Upper lobe of right lung (tissue), 1 donor: ENCODE data around the gene RNF31. TPM values are rescaled to one million over a fixed set of nuclear protein-coding genes. Genes with fewer than 3 reads are reported as not detected.

Experiments
- ATAC-seq: fragments of 200-7000 bp; cut with Tn5 transposase; one replicate; pipeline ENCODE4 v1.9.1; 2020; ENCODE audit warnings: mild to moderate bottlenecking, moderate library complexity
- DNase-seq: peaks from one replicate; pipeline ENCODE4 v3.0.0-alpha.2; 2020
- H3K27ac ChIP-seq: fragments of 200-600 bp; one replicate; pipeline ENCODE4 v1.8.0; 2022
- H3K27me3 ChIP-seq: fragments of 200-600 bp; one replicate; pipeline ENCODE4 v1.8.0; 2022; ENCODE audit warnings: mild to moderate bottlenecking
- H3K36me3 ChIP-seq: fragments of 200-600 bp; one replicate; pipeline ENCODE4 v1.8.0; 2022
- H3K4me1 ChIP-seq: fragments of 200-600 bp; one replicate; pipeline ENCODE4 v1.8.0; 2022
- H3K4me3 ChIP-seq: fragments of 200-600 bp; one replicate; pipeline ENCODE4 v1.8.0; 2022; ENCODE audit warnings: mild to moderate bottlenecking
- H3K9me3 ChIP-seq: fragments of 200-600 bp; one replicate; pipeline ENCODE4 v1.8.0; 2022
- CTCF ChIP-seq: fragments of 200-600 bp; IDR thresholded peaks from one replicate; pipeline ENCODE4 v1.8.0; 2022; ENCODE audit warnings: antibody characterized with exemption
- intact Hi-C: fragments of 100-400 bp; cut with DNase I; formaldehyde crosslinking; loops from one replicate; pipeline ENCODE4 v1.11.0; 2022
- total RNA-seq: library from RNA; stranded (reverse); fragmentation: NEBNext Ultra II Directional; extraction: Animal tissue kit (Norgen Biotek cat#: 25700); gene quantifications from one replicate; pipeline ENCODE4 v1.2.1, GENCODE V29; 2021
- donor health status: DM: no; HTN: yes; CAD: no; lungs with severe emphysema.

The RNF31 gene
- total RNA-seq, 1 donor from 2014 or later, result 52.3 TPM

- Histone ChIP-seq H3K9me3 (no peaks in the 10 kb centered on the region), H3K4me3 (no peak overlapping the region), H3K27ac (no peak overlapping the region), H3K36me3 (peaks cover 68% of the 10 kb centered on the region), H3K4me1 (peaks cover 18% of the 10 kb centered on the region), H3K27me3 (no peaks in the 10 kb centered on the region)
- intact Hi-C loops, result no loop called here
- TF ChIP-seq CTCF, result no peak
- DNase-seq (no peak), ATAC-seq (no peak)
Observed at GRCh38 chr14:24165785-24166184, 18.5 kb downstream of the RNF31 start.

- ATAC-seq (peak; percentile 34), DNase-seq (no peak)
- peaks cover 63% of the 10 kb centered on the region for H3K36me3 ChIP-seq
- H3K27me3 ChIP-seq, result no peaks in the 10 kb centered on the region
- peak overlapping the region; percentile 18 for H3K27ac ChIP-seq
- H3K4me1 ChIP-seq, result peaks cover 13% of the 10 kb centered on the region
- intact Hi-C loops, result no loop called here
- H3K4me3 ChIP-seq, result no peak overlapping the region
- no peak for TF ChIP-seq CTCF
- H3K9me3 ChIP-seq, result no peaks in the 10 kb centered on the region
Observed at GRCh38 chr14:24167469-24168114, 20.3 kb downstream of the RNF31 start.

GRCh38 chr14:24171422-24172260 lies 24.3 kb downstream of the RNF31 start, which contains the start of gene REC8:
Gene REC8 (plus strand): TSS chr14:24172080. CDS start chr14:24172553, 473 bp downstream.
- Histone ChIP-seq H3K36me3 (peaks cover 45% of the 10 kb centered on the region), H3K9me3 (no peaks in the 10 kb centered on the region), H3K4me1 (peaks cover 4% of the 10 kb centered on the region), H3K4me3 (peak within 1 kb of the TSS; percentile 37), H3K27me3 (no peaks in the 10 kb centered on the region), H3K27ac (peak within 1 kb of the TSS; percentile 17)
- no peak for TF ChIP-seq CTCF
- ATAC-seq (peak; percentile 89), DNase-seq (peak; percentile 85)
- intact Hi-C loops, result no loop called here

- DNase-seq, result no peak
- TF ChIP-seq CTCF, result no peak
- no peaks in the 10 kb centered on the region for H3K9me3 ChIP-seq
- H3K36me3 ChIP-seq, result peaks cover 45% of the 10 kb centered on the region
- intact Hi-C loops, result no loop called here
- H3K27ac ChIP-seq, result no peak overlapping the region
- H3K27me3 ChIP-seq, result no peaks in the 10 kb centered on the region
- no peak for ATAC-seq
- H3K4me3 ChIP-seq, result peak overlapping the region; percentile 37
- peaks cover 4% of the 10 kb centered on the region for H3K4me1 ChIP-seq
Observed at GRCh38 chr14:24172261-24172860, 25.1 kb downstream of the RNF31 start.

- ATAC-seq (no peak), DNase-seq (no peak)
- no peaks in the 10 kb centered on the region for H3K27me3 ChIP-seq
- TF ChIP-seq CTCF, result no peak
- no peak overlapping the region for H3K4me3 ChIP-seq
- intact Hi-C loops, result no loop called here
- no peak overlapping the region for H3K27ac ChIP-seq
- H3K9me3 ChIP-seq, result no peaks in the 10 kb centered on the region
- peaks cover 47% of the 10 kb centered on the region for H3K36me3 ChIP-seq
- peaks cover 4% of the 10 kb centered on the region for H3K4me1 ChIP-seq
Observed at GRCh38 chr14:24172871-24173281, 25.6 kb downstream of the RNF31 start.
